ENCODE measurements around the gene PABPC1L.

PABPC1L gene

DNA sequence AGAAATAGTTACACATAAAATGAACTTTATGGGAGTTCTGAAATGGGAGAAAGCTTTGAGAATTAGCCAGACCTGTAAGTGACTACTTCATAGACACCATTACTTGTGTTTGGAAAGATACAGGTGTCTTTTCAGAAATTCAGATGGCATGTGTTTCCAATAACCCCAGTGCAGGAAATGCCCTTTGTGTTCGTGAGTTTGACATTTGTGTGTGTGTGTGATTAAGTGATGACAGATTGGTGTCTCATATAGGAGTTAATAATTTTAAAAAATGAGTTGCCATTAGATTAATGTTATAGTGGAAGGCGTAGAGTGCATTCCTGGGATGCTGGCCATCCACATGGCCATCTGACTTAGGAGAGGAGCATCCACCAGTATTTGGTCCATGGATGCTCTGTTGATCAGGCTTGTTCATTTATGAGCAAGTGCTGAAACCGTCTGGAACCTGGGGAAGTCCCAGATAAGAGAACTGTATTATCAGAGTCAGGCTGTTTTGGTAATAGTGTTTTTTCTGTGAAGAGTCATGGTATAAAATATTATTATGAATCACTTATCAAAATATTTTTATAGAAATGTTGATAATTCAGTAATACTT is 59.5 kb downstream of the PABPC1L start:
- no peak for FAIRE-seq

DNA sequence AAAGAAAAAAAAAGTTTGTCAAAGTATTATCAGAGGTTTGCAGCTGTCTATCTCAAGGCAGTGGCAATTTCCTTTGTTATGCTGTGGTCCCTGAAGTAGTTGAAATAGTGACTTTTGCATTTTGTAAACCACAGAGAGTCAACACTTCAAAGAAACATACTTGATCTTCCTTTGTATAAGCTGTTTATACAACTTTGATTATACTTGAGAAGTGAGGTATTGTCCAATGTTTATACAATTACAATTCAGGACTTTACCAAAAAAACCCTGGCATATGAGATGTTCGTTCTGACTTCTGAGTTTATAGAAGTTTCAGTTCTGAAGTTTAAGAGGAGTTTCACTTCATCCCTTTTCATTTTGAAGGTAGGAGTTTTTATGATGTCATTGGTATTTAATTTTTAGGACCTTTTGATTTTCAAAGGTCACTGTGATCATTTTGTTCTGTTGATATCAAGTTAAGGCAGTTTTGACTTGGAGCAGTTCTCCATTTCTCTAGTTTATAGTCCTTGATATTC is 60.4 kb downstream of the PABPC1L start:
- no peak for FAIRE-seq

DNA sequence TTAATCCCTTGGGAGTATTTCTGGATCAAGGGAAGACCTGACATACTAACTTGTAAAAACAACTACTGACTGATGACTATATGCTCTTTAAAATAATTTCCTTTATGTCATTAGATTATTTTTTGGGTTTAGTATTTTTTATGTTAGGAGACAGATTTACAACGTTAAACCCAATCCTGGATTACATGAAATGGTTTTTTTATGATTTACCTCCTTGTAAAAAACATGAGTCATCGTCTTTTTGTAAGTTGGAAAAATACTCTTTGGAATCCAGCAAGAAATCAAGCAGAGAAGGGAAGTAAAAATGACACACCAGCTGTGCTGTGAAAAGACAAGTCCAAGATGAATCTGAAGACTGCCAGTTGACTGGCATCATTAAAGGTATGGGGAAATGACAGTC is 63.2 kb downstream of the PABPC1L start:
- FAIRE-seq, result no peak

DNA sequence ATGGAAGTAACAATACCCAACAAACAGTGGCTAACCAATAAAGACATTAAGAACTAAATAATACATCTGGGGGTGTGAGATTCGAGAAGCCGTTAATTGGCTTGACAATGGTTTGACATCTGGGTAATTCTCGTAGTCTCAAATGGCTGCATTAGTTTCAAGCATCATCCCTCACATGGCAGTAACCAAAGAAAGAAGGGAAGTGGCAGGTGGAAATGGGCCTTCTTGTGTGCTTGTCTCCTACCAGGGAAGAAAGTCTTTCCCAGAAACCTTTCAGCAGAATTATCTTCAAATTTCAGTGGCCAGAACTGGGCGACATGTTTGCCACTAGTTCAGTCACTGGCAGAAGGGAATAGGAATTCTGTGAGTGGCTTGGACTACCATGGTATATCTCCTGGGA is 66.8 kb downstream of the PABPC1L start:
- FAIRE-seq, result no peak

DNA sequence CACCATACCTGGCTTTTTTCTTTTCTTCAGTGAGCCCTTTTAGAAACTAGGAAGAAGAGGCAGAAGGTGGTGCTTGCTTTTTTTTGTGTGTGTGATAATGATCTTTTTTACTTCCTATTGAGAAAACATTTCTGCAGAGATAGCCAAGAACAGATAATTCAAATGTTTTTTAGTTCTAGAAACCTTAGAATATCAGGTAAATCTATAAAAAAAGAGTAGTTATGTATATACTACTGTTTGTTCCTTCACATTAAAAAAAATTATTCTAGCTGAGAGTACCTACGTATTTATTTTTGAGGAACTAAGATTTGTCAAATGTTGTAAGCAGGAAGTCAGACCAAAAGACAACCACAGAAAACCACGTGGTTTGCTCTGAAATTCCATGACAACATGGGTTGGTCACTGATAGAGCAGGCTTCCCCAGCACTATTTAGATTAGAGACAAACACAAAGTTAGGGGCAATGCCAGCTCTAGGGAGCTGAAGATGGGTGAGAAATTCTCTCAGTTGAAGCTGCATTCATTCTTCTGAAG is 69.3 kb downstream of the PABPC1L start:
- FAIRE-seq, result no peak

DNA sequence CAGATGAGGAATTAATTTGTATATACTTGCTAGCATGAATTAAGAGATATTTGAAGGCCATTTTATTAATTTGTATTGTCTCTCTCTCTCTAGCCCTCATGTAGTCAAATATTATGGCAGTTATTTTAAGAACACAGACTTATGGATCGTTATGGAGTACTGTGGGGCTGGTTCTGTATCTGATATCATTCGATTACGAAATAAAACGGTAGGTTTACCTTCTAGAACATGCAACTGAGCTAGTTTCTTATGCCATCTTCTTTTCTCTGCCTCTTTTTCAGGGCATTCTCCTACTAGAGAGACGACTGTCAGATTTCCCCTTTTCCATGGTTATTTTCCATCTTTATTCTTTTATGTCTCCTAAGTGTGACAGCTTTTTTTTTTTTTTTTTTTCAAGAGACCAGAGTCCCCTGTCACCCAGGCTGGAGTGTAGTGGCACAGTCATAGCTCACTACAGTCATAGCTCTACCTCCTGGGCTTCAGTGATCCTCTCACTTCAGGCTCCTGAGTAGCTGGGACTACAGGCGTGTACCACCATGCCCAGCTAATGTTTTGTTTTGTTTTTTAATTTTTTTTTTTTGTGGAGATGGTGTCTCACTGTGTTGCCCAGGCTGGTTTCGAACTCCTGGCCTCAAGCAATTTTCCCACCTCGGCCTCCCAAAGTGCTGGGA is 72.0 kb downstream of the PABPC1L start:
- FAIRE-seq, result no peak

DNA sequence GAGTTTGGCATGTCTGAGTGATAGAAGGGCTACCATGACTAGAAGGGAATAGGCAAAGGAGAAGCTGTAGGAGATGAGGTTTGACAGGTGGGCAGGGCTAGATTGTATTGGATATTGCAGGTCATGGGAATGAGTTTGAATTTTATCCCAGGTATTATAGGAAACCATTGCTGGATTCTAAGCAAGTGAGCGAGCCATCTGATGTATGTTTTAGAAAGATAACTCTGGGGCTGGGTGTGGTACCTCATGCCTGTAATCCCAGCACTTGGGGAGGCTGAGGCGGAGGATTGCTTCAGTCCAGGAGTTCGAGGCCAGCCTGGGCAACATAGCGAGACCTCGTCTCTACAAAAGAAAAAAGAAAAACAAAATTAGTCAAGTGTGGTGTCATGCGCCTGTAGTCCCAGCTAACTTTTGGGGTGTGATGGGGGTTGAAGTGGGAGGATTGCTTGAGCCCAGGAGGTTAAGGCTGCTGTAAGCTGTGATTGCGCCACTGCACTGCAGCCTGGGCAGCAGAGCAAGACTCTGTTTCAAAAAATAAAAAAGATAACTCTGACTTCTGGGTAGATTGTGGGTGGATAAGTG is 73.3 kb downstream of the PABPC1L start:
- no peak for FAIRE-seq

DNA sequence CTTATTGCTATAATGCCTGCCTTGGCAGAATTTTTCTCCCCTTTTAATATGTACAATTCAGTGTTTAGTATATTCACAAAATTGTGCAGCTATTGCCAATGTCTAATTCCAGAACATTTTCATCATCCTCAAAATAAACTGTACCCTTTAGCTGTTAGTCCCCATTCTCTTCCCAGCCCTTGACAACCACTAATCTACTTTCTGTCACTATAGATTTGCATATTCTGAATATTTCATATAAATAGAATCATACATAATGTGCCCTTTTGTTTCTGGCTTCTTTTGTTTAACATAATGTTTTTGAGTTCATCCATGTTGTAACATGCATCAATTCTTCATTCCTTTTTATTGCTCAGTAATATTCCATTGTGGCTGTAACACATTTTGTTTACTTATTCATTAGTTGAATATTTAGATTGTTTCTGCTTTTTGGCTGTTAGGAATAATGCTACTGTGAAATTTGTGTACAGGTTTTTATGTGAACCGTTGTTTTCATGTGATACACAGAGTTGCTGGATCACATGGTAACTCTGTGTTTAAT is 78.8 kb downstream of the PABPC1L start:
- FAIRE-seq, result no peak
